HS-5 (cell line): ENCODE data around the gene CYCS.
"Not testable (repeated sequence)": the region's sequence is repeated elsewhere in the genome, so short reads cannot be mapped to it uniquely, and the experiment has no call there.

Experiments
- DNase-seq: peaks from one replicate; pipeline ENCODE4 v3.0.0-alpha.2; 2012; ENCODE audit warnings: low read depth

The CYCS gene

GRCh38 chr7:25118048-25118753, 6.9 kb downstream of the CYCS start:
- DNase-seq: no peak

GRCh38 chr7:25117226-25118047, 7.6 kb downstream of the CYCS start:
- DNase-seq: no peak

GRCh38 chr7:25116621-25117020, 8.4 kb downstream of the CYCS start:
- no peak for DNase-seq

- not testable (repeated sequence) for DNase-seq
These were observed 14.5 kb downstream of the CYCS start for GRCh38 chr7:25110514-25110913.

GRCh38 chr7:25109276-25109675, 15.8 kb downstream of the CYCS start:
- DNase-seq: no peak

- no peak for DNase-seq
These were observed 19.1 kb downstream of the CYCS start for GRCh38 chr7:25105911-25106310.

GRCh38 chr7:25103773-25104172, 21.3 kb downstream of the CYCS start:
- DNase-seq: no peak

- no peak for DNase-seq
These were observed 23.2 kb downstream of the CYCS start for GRCh38 chr7:25101817-25102216.

- no peak for DNase-seq
These were observed 26.7 kb downstream of the CYCS start for GRCh38 chr7:25098096-25099046.

GRCh38 chr7:25095516-25096345, 29.3 kb downstream of the CYCS start:
- no peak for DNase-seq

- peak; percentile 55 for DNase-seq
These were observed 31.7 kb downstream of the CYCS start for GRCh38 chr7:25093268-25093826.

GRCh38 chr7:25091779-25092178, 33.3 kb downstream of the CYCS start:
- DNase-seq: no peak

- DNase-seq: no peak
These were observed 33.9 kb downstream of the CYCS start for GRCh38 chr7:25091176-25091575.

GRCh38 chr7:25090374-25090773, 34.7 kb downstream of the CYCS start:
- DNase-seq: no peak

GRCh38 chr7:25087855-25088254, 37.2 kb downstream of the CYCS start:
- DNase-seq: no peak

- no peak for DNase-seq
These were observed 40.2 kb downstream of the CYCS start for GRCh38 chr7:25084821-25085220.

GRCh38 chr7:25083201-25083600, 41.9 kb downstream of the CYCS start:
- no peak for DNase-seq

- not testable (repeated sequence) for DNase-seq
These were observed 43.0 kb downstream of the CYCS start for GRCh38 chr7:25082041-25082440.

- no peak for DNase-seq
These were observed 48.0 kb downstream of the CYCS start for GRCh38 chr7:25077096-25077495.

- no peak for DNase-seq
These were observed 49.6 kb downstream of the CYCS start for GRCh38 chr7:25075459-25075858.

- no peak for DNase-seq
These were observed 51.6 kb downstream of the CYCS start for GRCh38 chr7:25073451-25073850.
